Gastrocnemius medialis (tissue), 4 donors: ENCODE measurements around the gene EMX1. TPM values are rescaled to one million over a fixed set of nuclear protein-coding genes. Genes with fewer than 3 reads are reported as not detected.

Experiments used
- ATAC-seq, 2 donors: fragments of 150-250 bp; one replicate each; pipeline ENCODE4 v1.9.1; 2016
- DNase-seq, 2 donors: peaks; one replicate each; pipeline ENCODE4 v3.0.0-alpha.2; 2019
- H3K27ac ChIP-seq, 4 donors: fragments of 200-600 bp; sonication (generic); 1 replicate in 1 of 4; 2 replicates in 3 of 4; pipeline ENCODE4 v1.5.1; 2016 to 2018; ENCODE audit warnings: mild to moderate bottlenecking in 2 of 4, moderate library complexity in 1 of 4
- H3K27me3 ChIP-seq, 3 donors: fragments of 200-600 bp; sonication (generic) in 2 of 3; 1 replicate in 1 of 3; 2 replicates in 2 of 3; pipeline versions ENCODE4 v1.5.1 to v1.6.0; 2016 to 2019; ENCODE audit warnings: mild to moderate bottlenecking in 1 of 3, moderate library complexity in 1 of 3
- H3K36me3 ChIP-seq, 2 donors: fragments of 200-600 bp; sonication (generic) in 1 of 2; one replicate each; pipeline ENCODE4 v1.5.1; 2017 to 2018
- H3K4me1 ChIP-seq, 2 donors: fragments of 200-600 bp; sonication (generic) in 1 of 2; one replicate each; pipeline ENCODE4 v1.5.1; 2016 to 2017; ENCODE audit warnings: mild to moderate bottlenecking in 2 of 2
- H3K4me3 ChIP-seq, 4 donors: fragments of 200-600 bp; sonication (generic) in 3 of 4; 1 replicate in 1 of 4; 2 replicates in 3 of 4; pipeline ENCODE4 v1.5.1; 2016 to 2019; ENCODE audit warnings: mild to moderate bottlenecking in 2 of 4
- H3K9me3 ChIP-seq, 3 donors: fragments of 200-600 bp; sonication (generic) in 2 of 3; 1 replicate in 1 of 3; 2 replicates in 2 of 3; pipeline ENCODE4 v1.5.1; 2016 to 2019
- POLR2A ChIP-seq, 2 donors: fragments of 450-650 bp; IDR thresholded peaks; one replicate each; pipeline ENCODE4 v1.6.1; 2017; ENCODE audit warnings: antibody characterized with exemption in 2 of 2, mild to moderate bottlenecking in 2 of 2, moderate library complexity in 2 of 2
- in situ Hi-C, 4 donors: fragments of 200-750 bp; cut with MboI; loops; one replicate each; pipeline versions ENCODE4 v1.15.0 to v1.8.0; 2017; ENCODE audit warnings: low sequenced_read_pairs in 4 of 4
- intact Hi-C: fragments of 100-400 bp; cut with DNase I; formaldehyde crosslinking; loops from one replicate; pipeline ENCODE4 v1.15.1; 2023; ENCODE audit warnings: low total_unique reads
- total RNA-seq, 4 donors: library from RNA; depleted of rRNA; stranded (reverse); fragments of >200 nt; gene quantifications; one replicate each; pipeline versions ENCODE4 v1.1.0 to v1.2.3, GENCODE V29; 2016
- TF ChIP-seq, protein P1 (sequence below), 5 experiments: fragments of 450-650 bp in 3 of 5; fragments of 200-600 bp in 2 of 5; sonication (generic) in 2 of 5; IDR thresholded peaks in 4 of 5; conservative IDR thresholded peaks in 1 of 5; 1 replicate in 4 of 5; 2 replicates in 1 of 5; pipeline ENCODE4 v1.5.1; 2016 to 2019; ENCODE audit warnings: antibody characterized with exemption in 5 of 5, mild to moderate bottlenecking in 3 of 5, moderate library complexity in 3 of 5

EMX1 gene
- total RNA-seq, 4 donors from 2014 or later, result not detected

GRCh38 chr2:72886505-72887031, 30.8 kb upstream of the EMX1 start:
- H3K4me3 ChIP-seq, result peak overlapping the region; percentile 60 to 88 (median 76)
- in situ Hi-C loops, result loop anchor here in 1 of 4 donors (25.0 kb wide), 1 partner anchor 276 kb away; no protein-coding TSS in a partner anchor
- peak overlapping the region; percentile 82 to 96 (median 89) for H3K27ac ChIP-seq

GRCh38 chr2:72887032-72887739, 30.1 kb upstream of the EMX1 start, which contains the start of gene SPR:
TSS of gene SPR (plus strand) at chr2:72887408. CDS start at chr2:72887433, 25 bp downstream.
- peak within 1 kb of the TSS; percentile 82 to 96 (median 89) for H3K27ac ChIP-seq
- H3K4me3 ChIP-seq, result peak within 1 kb of the TSS; percentile 60 to 88 (median 76)
- H3K9me3 ChIP-seq, result no peaks in the 10 kb centered on the region
- DNase-seq, result peak; percentile 46 to 69
- ATAC-seq, result peak; percentile 80 to 87
- H3K27me3 ChIP-seq, result no peaks in the 10 kb centered on the region
- in situ Hi-C loops, result loop anchor here in 1 of 4 donors (25.0 kb wide), 1 partner anchor 275 kb away; no protein-coding TSS in a partner anchor
- intact Hi-C loops, result loop anchor here (1.0 to 5.0 kb wide), 5 partner anchors 25 to 290 kb away; partner anchors contain the start of genes EMX1 and SFXN5
- peak in 1 of 2 donors; percentile 26 for TF ChIP-seq POLR2A (IDR thresholded peaks at IDR 0.05)
- TF ChIP-seq, protein P1, sequence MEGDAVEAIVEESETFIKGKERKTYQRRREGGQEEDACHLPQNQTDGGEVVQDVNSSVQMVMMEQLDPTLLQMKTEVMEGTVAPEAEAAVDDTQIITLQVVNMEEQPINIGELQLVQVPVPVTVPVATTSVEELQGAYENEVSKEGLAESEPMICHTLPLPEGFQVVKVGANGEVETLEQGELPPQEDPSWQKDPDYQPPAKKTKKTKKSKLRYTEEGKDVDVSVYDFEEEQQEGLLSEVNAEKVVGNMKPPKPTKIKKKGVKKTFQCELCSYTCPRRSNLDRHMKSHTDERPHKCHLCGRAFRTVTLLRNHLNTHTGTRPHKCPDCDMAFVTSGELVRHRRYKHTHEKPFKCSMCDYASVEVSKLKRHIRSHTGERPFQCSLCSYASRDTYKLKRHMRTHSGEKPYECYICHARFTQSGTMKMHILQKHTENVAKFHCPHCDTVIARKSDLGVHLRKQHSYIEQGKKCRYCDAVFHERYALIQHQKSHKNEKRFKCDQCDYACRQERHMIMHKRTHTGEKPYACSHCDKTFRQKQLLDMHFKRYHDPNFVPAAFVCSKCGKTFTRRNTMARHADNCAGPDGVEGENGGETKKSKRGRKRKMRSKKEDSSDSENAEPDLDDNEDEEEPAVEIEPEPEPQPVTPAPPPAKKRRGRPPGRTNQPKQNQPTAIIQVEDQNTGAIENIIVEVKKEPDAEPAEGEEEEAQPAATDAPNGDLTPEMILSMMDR (IDR thresholded peaks at IDR 0.05 in 4 of 5, conservative IDR thresholded peaks at IDR 0.05 in 1 of 5), result no peak
- peaks cover 12 to 33% of the 10 kb centered on the region in 2 donors for H3K4me1 ChIP-seq
- H3K36me3 ChIP-seq, result peaks cover 0 to 11% of the 10 kb centered on the region in 2 donors

More at GRCh38 chr2:72886505-72887031, 30.8 kb upstream of the EMX1 start:
- Histone ChIP-seq H3K9me3 (no peaks in the 10 kb centered on the region), H3K36me3 (peaks cover 0 to 5% of the 10 kb centered on the region in 2 donors), H3K4me1 (peaks cover 12 to 33% of the 10 kb centered on the region in 2 donors), H3K27me3 (no peaks in the 10 kb centered on the region)
- TF ChIP-seq POLR2A (IDR thresholded peaks at IDR 0.05), result no peak
- TF ChIP-seq, protein P1 (IDR thresholded peaks at IDR 0.05 in 4 of 5, conservative IDR thresholded peaks at IDR 0.05 in 1 of 5), result no peak
- ATAC-seq, result no peak
- intact Hi-C loops, result loop anchor here (1.0 to 5.0 kb wide), 5 partner anchors 24 to 291 kb away; partner anchors contain the start of genes EMX1 and SFXN5
- no peak for DNase-seq

DNA sequence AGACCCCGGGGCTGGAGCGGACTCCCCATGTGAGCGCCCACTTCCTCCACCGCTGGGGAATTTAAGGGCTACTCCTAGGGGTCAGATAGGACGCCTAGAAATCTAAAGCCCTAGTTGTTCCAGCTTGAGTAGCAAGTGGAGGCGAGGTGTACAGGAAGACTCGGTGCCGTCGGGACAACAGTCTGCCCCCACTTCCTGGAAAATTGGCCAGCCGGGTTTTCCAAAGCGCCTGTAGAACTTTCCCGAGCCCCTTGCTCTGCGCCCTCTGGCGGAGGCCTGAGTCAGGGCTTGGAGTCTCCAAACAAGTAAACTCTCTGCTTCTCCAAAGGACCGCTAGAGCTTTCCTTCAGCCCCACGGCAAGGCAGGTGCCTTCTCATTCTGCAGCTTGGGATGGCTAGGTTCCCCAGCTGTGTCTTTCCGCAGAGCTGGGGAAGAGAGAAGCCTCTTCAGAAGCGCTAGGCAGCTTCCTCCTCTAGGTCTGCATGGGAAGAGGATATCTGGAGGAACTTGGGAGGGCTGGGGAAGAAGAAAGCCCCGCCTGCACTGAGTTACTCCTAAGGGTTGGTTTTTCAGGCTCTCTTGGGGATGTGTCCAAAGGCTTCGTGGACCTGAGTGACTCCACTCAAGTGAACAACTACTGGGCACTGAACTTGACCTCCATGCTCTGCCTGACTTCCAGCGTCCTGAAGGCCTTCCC, 29.4 kb upstream of the EMX1 start:
- in situ Hi-C loops, result loop anchor here in 1 of 4 donors (25.0 kb wide), 1 partner anchor 274 kb away; no protein-coding TSS in a partner anchor
- Histone ChIP-seq H3K27me3 (no peaks in the 10 kb centered on the region), H3K9me3 (no peaks in the 10 kb centered on the region), H3K4me3 (peak overlapping the region; percentile 60 to 88 (median 76)), H3K36me3 (peaks cover 0 to 13% of the 10 kb centered on the region in 2 donors), H3K4me1 (peaks cover 12 to 33% of the 10 kb centered on the region in 2 donors), H3K27ac (peak overlapping the region; percentile 82 to 96 (median 89))
- DNase-seq (peak; percentile 75 to 88), ATAC-seq (peak; percentile 85 to 87)
- TF ChIP-seq, protein P1 (IDR thresholded peaks at IDR 0.05 in 4 of 5, conservative IDR thresholded peaks at IDR 0.05 in 1 of 5), result peak; percentile 77 to 94 (median 83)
- no peak for TF ChIP-seq POLR2A (IDR thresholded peaks at IDR 0.05)
- intact Hi-C loops, result loop anchor here (1.0 to 5.0 kb wide), 5 partner anchors 26 to 289 kb away; partner anchors contain the start of genes EMX1 and SFXN5

DNA sequence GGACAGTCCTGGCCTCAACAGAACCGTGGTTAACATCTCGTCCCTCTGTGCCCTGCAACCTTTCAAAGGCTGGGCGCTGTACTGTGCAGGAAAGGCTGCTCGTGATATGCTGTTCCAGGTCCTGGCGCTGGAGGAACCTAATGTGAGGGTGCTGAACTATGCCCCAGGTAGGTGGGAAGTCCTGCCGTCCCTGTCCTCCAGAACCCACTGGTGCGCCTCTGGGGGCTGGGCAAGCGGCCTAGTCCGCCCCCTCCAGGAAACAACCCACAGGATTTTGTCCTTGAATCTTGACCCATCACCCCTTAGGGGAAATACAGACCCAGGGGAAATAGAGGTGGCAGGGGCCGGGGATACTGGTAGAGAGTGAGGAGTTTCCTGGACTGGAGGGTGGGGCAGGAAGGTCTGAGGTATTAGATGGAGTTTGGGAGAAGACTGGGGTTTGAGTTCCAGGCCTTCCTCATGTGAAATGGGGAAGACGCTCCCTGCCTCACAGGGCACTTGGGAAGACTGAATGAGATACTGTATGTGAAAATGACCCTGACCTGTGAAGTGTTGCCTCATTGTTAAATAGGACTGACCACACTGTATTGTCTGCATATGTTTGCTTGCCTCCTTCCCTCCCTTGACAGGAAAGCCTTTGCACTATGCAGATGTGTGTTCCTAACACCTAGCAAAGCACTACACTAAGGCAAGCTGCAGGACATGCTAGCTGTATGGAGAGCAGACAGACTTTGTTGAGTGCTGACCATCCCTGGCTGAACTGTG, 28.7 kb upstream of the EMX1 start:
- in situ Hi-C loops, result loop anchor here in 1 of 4 donors (25.0 kb wide), 1 partner anchor 274 kb away; no protein-coding TSS in a partner anchor
- Histone ChIP-seq H3K27ac (peak overlapping the region in 1 of 4 donors; percentile 96), H3K27me3 (no peaks in the 10 kb centered on the region), H3K4me1 (peaks cover 12 to 33% of the 10 kb centered on the region in 2 donors), H3K9me3 (no peaks in the 10 kb centered on the region), H3K36me3 (peaks cover 0 to 13% of the 10 kb centered on the region in 2 donors), H3K4me3 (peak overlapping the region; percentile 60 to 88 (median 76))
- TF ChIP-seq POLR2A (IDR thresholded peaks at IDR 0.05), result no peak
- TF ChIP-seq, protein P1 (IDR thresholded peaks at IDR 0.05 in 4 of 5, conservative IDR thresholded peaks at IDR 0.05 in 1 of 5), result no peak
- intact Hi-C loops, result loop anchor here (5.0 kb wide), 2 partner anchors 184 to 289 kb away; partner anchors contain the start of gene SFXN5
- DNase-seq (no peak), ATAC-seq (no peak)
